ENCODE data around the gene TMEM134. TPM values are rescaled to one million over a fixed set of nuclear protein-coding genes. Genes with fewer than 3 reads are reported as not detected.

The TMEM134 gene
- total RNA-seq, 1 experiment from 2014 or later, result 34.9 TPM

- no peak for DNase-seq
- Histone ChIP-seq H3K36me3 (replicated peaks; ENCODE audit: control insufficient read depth, insufficient read depth, low read length) (no peaks in the 10 kb centered on the region), H3K4me3 (ENCODE audit: insufficient read depth, low read depth, low read length) (no peak overlapping the region), H3K27me3 (ENCODE audit: control insufficient read depth, insufficient read depth, low read length) (peaks cover 13% of the 10 kb centered on the region)
Measured at GRCh38 chr11:67411785-67412152, 57.3 kb downstream of the TMEM134 start.

Other genes starting within 250 kb of the TMEM134 start
- gene GRK2, start 202.8 kb downstream of the TMEM134 start, total RNA-seq (2014; rRNA removed; shearing (Covaris generic)), result 73.8 and 82.1 TPM in 2 replicates
- gene ANKRD13D, start 179.9 kb downstream of the TMEM134 start, total RNA-seq (2014; rRNA removed; shearing (Covaris generic)), result 29.1 and 32.2 TPM in 2 replicates
- gene SSH3, start 165.7 kb downstream of the TMEM134 start, total RNA-seq (2014; rRNA removed; shearing (Covaris generic)), result 23.6 and 30.2 TPM in 2 replicates
- gene POLD4, start 115.7 kb downstream of the TMEM134 start, total RNA-seq (2014; rRNA removed; shearing (Covaris generic)), result 49.8 and 53.9 TPM in 2 replicates
- gene CLCF1, start 95.7 kb downstream of the TMEM134 start, total RNA-seq (2014; rRNA removed; shearing (Covaris generic)), result 3.7 and 4.4 TPM in 2 replicates
- gene RAD9A, start 77.3 kb downstream of the TMEM134 start, total RNA-seq (2014; rRNA removed; shearing (Covaris generic)), result 20.2 and 27.0 TPM in 2 replicates
- gene PPP1CA, start 67.4 kb downstream of the TMEM134 start, total RNA-seq (2014; rRNA removed; shearing (Covaris generic)), result 246 and 314 TPM in 2 replicates
- 0.44 and 0.52 TPM in 2 replicates for gene TBC1D10C, start 65.2 kb downstream of the TMEM134 start, total RNA-seq (2014; rRNA removed; shearing (Covaris generic))
- 0.07 and 0.17 TPM in 2 replicates for gene CARNS1, start 53.6 kb downstream of the TMEM134 start, total RNA-seq (2014; rRNA removed; shearing (Covaris generic))
- gene RPS6KB2, start 40.8 kb downstream of the TMEM134 start, total RNA-seq (2014; rRNA removed; shearing (Covaris generic)), result 88.9 and 90.2 TPM in 2 replicates
- gene PTPRCAP, start 31.6 kb downstream of the TMEM134 start, total RNA-seq (2014; rRNA removed; shearing (Covaris generic)), result 0.74 and 2.6 TPM in 2 replicates
- 116 and 134 TPM in 2 replicates for gene CORO1B, start 25.8 kb downstream of the TMEM134 start, total RNA-seq (2014; rRNA removed; shearing (Covaris generic))
- gene GPR152, start 16.5 kb downstream of the TMEM134 start, total RNA-seq (2014; rRNA removed; shearing (Covaris generic)), result not detected in 2 replicates
- not detected in 2 replicates for gene CABP4, start 13.9 kb downstream of the TMEM134 start, total RNA-seq (2014; rRNA removed; shearing (Covaris generic))
- 40.8 and 51.2 TPM in 2 replicates for gene AIP, start 13.8 kb upstream of the TMEM134 start, total RNA-seq (2014; rRNA removed; shearing (Covaris generic))
- gene PITPNM1, start 36.1 kb upstream of the TMEM134 start, total RNA-seq (2014; rRNA removed; shearing (Covaris generic)), result 36.9 and 37.5 TPM in 2 replicates
- gene CDK2AP2, start 38.9 kb upstream of the TMEM134 start, total RNA-seq (2014; rRNA removed; shearing (Covaris generic)), result 28.6 and 38.1 TPM in 2 replicates
- gene CABP2, start 54.2 kb upstream of the TMEM134 start, total RNA-seq (2014; rRNA removed; shearing (Covaris generic)), result not detected in 2 replicates
- 2,691 and 2,979 TPM in 2 replicates for gene GSTP1, start 114.6 kb upstream of the TMEM134 start, total RNA-seq (2014; rRNA removed; shearing (Covaris generic))
- 302 and 350 TPM in 2 replicates for gene NDUFV1, start 137.7 kb upstream of the TMEM134 start, total RNA-seq (2014; rRNA removed; shearing (Covaris generic))
- gene NUDT8, start 160.7 kb upstream of the TMEM134 start, total RNA-seq (2014; rRNA removed; shearing (Covaris generic)), result 8.1 and 8.7 TPM in 2 replicates
- gene TBX10, start 170.5 kb upstream of the TMEM134 start, total RNA-seq (2014; rRNA removed; shearing (Covaris generic)), result 0.07 TPM in 1 of 2 replicates, not detected in the other
- not detected in 2 replicates for gene ACY3, start 181.5 kb upstream of the TMEM134 start, total RNA-seq (2014; rRNA removed; shearing (Covaris generic))
- not detected in 2 replicates for gene ALDH3B2, start 205.4 kb upstream of the TMEM134 start, total RNA-seq (2014; rRNA removed; shearing (Covaris generic))